Large intestine (tissue), 3 donors: ENCODE data around the gene SMIM30. TPM values are rescaled to one million over a fixed set of nuclear protein-coding genes. Genes with fewer than 3 reads are reported as not detected.
"Not testable (repeated sequence)": the region's sequence is repeated elsewhere in the genome, so short reads cannot be mapped to it uniquely, and the experiment has no call there.

Experiments used
- DNase-seq, 2 donors: peaks; one replicate each; pipeline versions ENCODE4 v3.0.0 to v3.0.0-alpha.2; 2013
- H3K27ac ChIP-seq: one replicate; pipeline ENCODE4 v1.5.1; 2013; ENCODE audit warnings: low read length
- H3K27me3 ChIP-seq: 2 replicates; pipeline ENCODE4 v1.6.1; 2013; ENCODE audit warnings: low read length; ENCODE audit not compliant: control insufficient read depth, insufficient read depth
- H3K36me3 ChIP-seq: 2 replicates; pipeline ENCODE4 v1.6.1; 2013; ENCODE audit warnings: low read length; ENCODE audit not compliant: control insufficient read depth, insufficient read depth
- H3K4me1 ChIP-seq: one replicate; pipeline ENCODE4 v1.6.1; 2013; ENCODE audit warnings: low read length; ENCODE audit not compliant: control insufficient read depth, insufficient read depth
- H3K4me3 ChIP-seq: one replicate; pipeline ENCODE4 v1.5.1; 2013; ENCODE audit warnings: low read length
- H3K9me3 ChIP-seq: one replicate; pipeline ENCODE4 v1.6.1; 2013; ENCODE audit warnings: mild to moderate bottlenecking, low read depth, low read length, moderate library complexity; ENCODE audit not compliant: control insufficient read depth
- WGBS: methylation state at CpG from one replicate; pipeline ENCODE4 v1.1.5; 2013; ENCODE audit warnings: low lambda C conversion rate; ENCODE audit not compliant: insufficient coverage; 5-methylcytosine and 5-hydroxymethylcytosine counted together
- polyA plus RNA-seq: library from polyadenylated mRNA; unstranded; fragments of 120-200 nt; gene quantifications from one replicate; pipeline ENCODE4 v1.2.1, GENCODE V29; 2013

Gene SMIM30
- polyA plus RNA-seq, 1 donor, result 79.9 TPM

GRCh38 chr7:113119429-113119828 is 1.1 kb upstream of the SMIM30 start:
- Histone ChIP-seq H3K36me3 (peaks cover 10% of the 10 kb centered on the region), H3K4me1 (no peaks in the 10 kb centered on the region), H3K27me3 (no peaks in the 10 kb centered on the region), H3K27ac (no peak overlapping the region), H3K4me3 (no peak overlapping the region), H3K9me3 (no peaks in the 10 kb centered on the region)
- DNase-seq, result no peak
- WGBS, result 92% methylated on average over 3 of the region's 6 CpGs

GRCh38 chr7:113117374-113117774 is 980 bp downstream of the SMIM30 start:
- peak in 1 of 2 donors; percentile 11 for DNase-seq
- not testable (repeated sequence) for H3K9me3 ChIP-seq, H3K27me3 ChIP-seq, H3K4me1 ChIP-seq, H3K27ac ChIP-seq
- no CpG with 5 or more reads among the region's 4 CpGs for WGBS
- peaks cover 10% of the 10 kb centered on the region for H3K36me3 ChIP-seq
- peak overlapping the region; percentile 66 for H3K4me3 ChIP-seq

- DNase-seq, result no peak
- no peaks in the 10 kb centered on the region for H3K27me3 ChIP-seq
- WGBS, result 100% methylated on average over 1 of the region's 2 CpGs
- no peaks in the 10 kb centered on the region for H3K9me3 ChIP-seq
- no peaks in the 10 kb centered on the region for H3K4me1 ChIP-seq
- no peak overlapping the region for H3K4me3 ChIP-seq
- H3K27ac ChIP-seq, result no peak overlapping the region
- peaks cover 10% of the 10 kb centered on the region for H3K36me3 ChIP-seq
Observed at GRCh38 chr7:113113912-113114311, 4.4 kb downstream of the SMIM30 start.

- no peak for DNase-seq
- Histone ChIP-seq H3K4me1 (no peaks in the 10 kb centered on the region), H3K27ac (no peak overlapping the region), H3K36me3 (no peaks in the 10 kb centered on the region), H3K9me3 (no peaks in the 10 kb centered on the region), H3K27me3 (no peaks in the 10 kb centered on the region), H3K4me3 (no peak overlapping the region)
- WGBS, result 100% methylated on average over 1 of the region's 1 CpG
Observed at GRCh38 chr7:113109718-113110117, 8.6 kb downstream of the SMIM30 start.

- Histone ChIP-seq H3K9me3 (peaks cover 2% of the 10 kb centered on the region), H3K27ac (no peak overlapping the region), H3K27me3 (no peaks in the 10 kb centered on the region), H3K4me1 (no peaks in the 10 kb centered on the region), H3K36me3 (no peaks in the 10 kb centered on the region), H3K4me3 (no peak overlapping the region)
- DNase-seq, result no peak
- WGBS, result 70% methylated on average over 2 of the region's 5 CpGs
Observed at GRCh38 chr7:113100121-113100603, 18.2 kb downstream of the SMIM30 start.

- no peak overlapping the region for H3K4me3 ChIP-seq
- no peak for DNase-seq
- H3K4me1 ChIP-seq, result no peaks in the 10 kb centered on the region
- 89% methylated on average over 1 of the region's 3 CpGs for WGBS
- H3K27me3 ChIP-seq, result no peaks in the 10 kb centered on the region
- H3K36me3 ChIP-seq, result no peaks in the 10 kb centered on the region
- H3K27ac ChIP-seq, result no peak overlapping the region
- peaks cover 2% of the 10 kb centered on the region for H3K9me3 ChIP-seq
Observed at GRCh38 chr7:113099284-113099919, 19.0 kb downstream of the SMIM30 start.

GRCh38 chr7:113094517-113095249 is 23.7 kb downstream of the SMIM30 start:
- H3K27me3 ChIP-seq, result no peaks in the 10 kb centered on the region
- no peak overlapping the region for H3K4me3 ChIP-seq
- no peak overlapping the region for H3K27ac ChIP-seq
- no peak for DNase-seq
- WGBS, result no CpG with 5 or more reads among the region's 3 CpGs
- H3K36me3 ChIP-seq, result no peaks in the 10 kb centered on the region
- H3K9me3 ChIP-seq, result no peaks in the 10 kb centered on the region
- H3K4me1 ChIP-seq, result no peaks in the 10 kb centered on the region

GRCh38 chr7:113093561-113093960 is 24.8 kb downstream of the SMIM30 start:
- no peak for DNase-seq
- no peaks in the 10 kb centered on the region for H3K4me1 ChIP-seq
- H3K9me3 ChIP-seq, result no peaks in the 10 kb centered on the region
- WGBS, result 100% methylated on average over 1 of the region's 1 CpG
- H3K27me3 ChIP-seq, result no peaks in the 10 kb centered on the region
- no peak overlapping the region for H3K27ac ChIP-seq
- H3K4me3 ChIP-seq, result no peak overlapping the region
- no peaks in the 10 kb centered on the region for H3K36me3 ChIP-seq

- H3K4me3 ChIP-seq, result no peak overlapping the region
- no peak overlapping the region for H3K27ac ChIP-seq
- no peak for DNase-seq
- H3K9me3 ChIP-seq, result no peaks in the 10 kb centered on the region
- no peaks in the 10 kb centered on the region for H3K4me1 ChIP-seq
- H3K27me3 ChIP-seq, result no peaks in the 10 kb centered on the region
- no peaks in the 10 kb centered on the region for H3K36me3 ChIP-seq
- WGBS, result 100% methylated on average over 1 of the region's 1 CpG
Observed at GRCh38 chr7:113092762-113093161, 25.6 kb downstream of the SMIM30 start.

- no peak overlapping the region for H3K4me3 ChIP-seq
- H3K27ac ChIP-seq, result peak overlapping the region; percentile 3
- no peaks in the 10 kb centered on the region for H3K36me3 ChIP-seq
- no peaks in the 10 kb centered on the region for H3K9me3 ChIP-seq
- peaks cover 18% of the 10 kb centered on the region for H3K27me3 ChIP-seq
- DNase-seq, result peak in 1 of 2 donors; percentile 20
- WGBS, result 69% methylated on average over 5 of the region's 15 CpGs
- H3K4me1 ChIP-seq, result peaks cover 2% of the 10 kb centered on the region
Observed at GRCh38 chr7:113087071-113087998, 31.0 kb downstream of the SMIM30 start.
